ENCODE data around the gene BICD1.

GRCh38 chr12:32110417-32110816 lies 3.8 kb downstream of the BICD1 start:
- TF ChIP-seq POLR2A (IDR thresholded peaks at IDR 0.05) (no peak), CTCF (IDR thresholded peaks at IDR 0.05) (no peak)

Measured in right lobe of liver (tissue), 4 donors.